Aorta (tissue), 5 donors: Measurements from ENCODE around the gene TBL3. TPM values are rescaled to one million over a fixed set of nuclear protein-coding genes. Genes with fewer than 3 reads are reported as not detected.
A peak's percentile ranks its signal among the peaks of the same experiment; 100 is the strongest.

Source experiments
- ATAC-seq: fragments of 200-7000 bp; cut with Tn5 transposase; one replicate; pipeline ENCODE4 v1.9.1; 2022; ENCODE audit warnings: moderate library complexity; ENCODE audit not compliant: low FRiP score
- DNase-seq, 2 donors: peaks; one replicate each; pipeline ENCODE4 v3.0.0-alpha.2; 2020
- H3K27ac ChIP-seq, 2 donors: one replicate each; pipeline ENCODE4 v1.5.1; 2013; ENCODE audit warnings: low read length in 2 of 2, mild to moderate bottlenecking in 2 of 2, moderate library complexity in 2 of 2, control low read depth in 1 of 2, inconsistent platforms in 1 of 2, low read depth in 1 of 2
- H3K27me3 ChIP-seq, 2 donors: one replicate each; pipeline ENCODE4 v1.6.1; 2013; ENCODE audit warnings: control low read depth in 1 of 2, low read length in 1 of 2, mild to moderate bottlenecking in 1 of 2, moderate library complexity in 1 of 2; ENCODE audit not compliant: insufficient read depth in 2 of 2, control insufficient read depth in 1 of 2
- H3K36me3 ChIP-seq, 2 donors: one replicate each; pipeline ENCODE4 v1.6.1; 2013; ENCODE audit warnings: control low read depth in 1 of 2, low read length in 1 of 2, mild to moderate bottlenecking in 1 of 2; ENCODE audit not compliant: insufficient read depth in 2 of 2, control insufficient read depth in 1 of 2
- H3K4me1 ChIP-seq, 2 donors: one replicate each; pipeline ENCODE4 v1.6.1; 2013; ENCODE audit warnings: low read length in 2 of 2, control low read depth in 1 of 2, mild to moderate bottlenecking in 1 of 2, moderate library complexity in 1 of 2; ENCODE audit not compliant: insufficient read depth in 2 of 2, control insufficient read depth in 1 of 2
- H3K4me3 ChIP-seq, 2 donors: one replicate each; pipeline ENCODE4 v1.5.1; 2013; ENCODE audit warnings: low read length in 2 of 2, control low read depth in 1 of 2, mild to moderate bottlenecking in 1 of 2
- H3K9me3 ChIP-seq: one replicate; pipeline ENCODE4 v1.6.1; 2013; ENCODE audit warnings: mild to moderate bottlenecking, low read length; ENCODE audit not compliant: control insufficient read depth
- WGBS, 2 donors: extraction: QIAGEN DNeasy Blood & Tissue Kit; methylation state at CpG; one replicate each; pipeline ENCODE4 v1.1.7; 2013; 5-methylcytosine and 5-hydroxymethylcytosine counted together
- intact Hi-C, 2 donors: fragments of 100-400 bp; cut with DNase I; formaldehyde crosslinking; loops; one replicate each; pipeline versions ENCODE4 v1.14.2 to v1.15.0; 2022
- polyA plus RNA-seq, 2 donors: library from polyadenylated mRNA; stranded (reverse); fragments of 200-250 nt; gene quantifications; one replicate each; pipeline ENCODE4 v1.2.3, GENCODE V29; 2013
- total RNA-seq, 2 donors: library from RNA; stranded (reverse); fragmentation: NEBNext Ultra II Directional; extraction: Animal tissue kit (Norgen Biotek cat#: 25700); gene quantifications; one replicate each; pipeline ENCODE4 v1.2.1, GENCODE V29; 2021
- donor health status: healthy with polysubstance abuse.
- donor health status: Bipolar disorder and iron deficiency.
- donor health status: DM: no; HTN: no; CAD: no.
- donor health status: DM: no; HTN: no; CAD: no.
- donor health status: DM: yes; HTN: yes; CAD: no.

The TBL3 gene
- total and polyA plus RNA-seq, 4 donors: 14.9 to 85.5 (median 17.9) TPM

DNA sequence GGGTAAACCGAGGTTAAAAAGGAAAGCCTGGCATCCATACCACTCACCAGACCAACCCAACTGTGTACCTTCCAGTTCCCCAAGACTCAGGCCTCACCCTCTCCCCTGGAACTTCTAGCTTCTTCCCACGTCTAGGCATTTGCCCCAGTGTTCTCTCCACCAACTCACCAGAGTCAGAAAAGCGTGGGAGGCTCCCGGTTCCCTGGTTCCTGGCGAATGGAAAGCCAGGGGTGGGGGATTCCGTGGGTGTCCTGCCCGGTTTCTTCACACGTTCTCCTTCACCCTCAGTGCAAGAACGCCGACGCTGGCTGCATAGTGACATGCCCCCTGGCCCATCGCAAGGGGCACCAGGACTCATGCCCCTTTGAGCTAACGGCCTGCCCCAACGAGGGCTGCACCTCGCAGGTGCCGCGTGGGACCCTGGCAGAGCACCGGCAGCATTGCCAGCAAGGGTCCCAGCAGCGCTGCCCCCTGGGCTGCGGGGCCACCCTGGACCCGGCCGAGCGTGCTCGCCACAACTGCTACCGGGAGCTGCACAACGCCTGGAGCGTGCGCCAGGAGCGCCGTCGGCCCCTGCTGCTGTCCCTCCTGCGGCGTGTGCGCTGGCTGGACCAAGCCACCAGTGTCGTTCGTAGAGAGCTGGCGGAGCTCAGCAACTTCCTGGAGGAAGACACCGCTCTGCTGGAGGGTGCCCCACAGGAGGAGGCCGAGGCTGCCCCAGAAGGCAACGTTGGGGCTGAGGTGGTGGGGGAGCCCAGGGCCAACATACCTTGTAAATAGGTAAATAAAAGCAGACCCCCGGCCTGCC, 3.5 kb upstream of the TBL3 start:
- no peak for ATAC-seq
- H3K9me3 ChIP-seq: no peaks in the 10 kb centered on the region
- no peak overlapping the region for H3K27ac ChIP-seq
- no peak for DNase-seq
- no peak overlapping the region for H3K4me3 ChIP-seq
- H3K36me3 ChIP-seq: no peaks in the 10 kb centered on the region
- WGBS, 2 donors: 87 to 89% methylated on average over 41 of the region's 41 CpGs
- intact Hi-C loops: no loop called here
- peaks cover 0 to 2% of the 10 kb centered on the region in 2 donors for H3K27me3 ChIP-seq
- no peaks in the 10 kb centered on the region for H3K4me1 ChIP-seq

- intact Hi-C loops: no loop called here
These were observed 631 bp downstream of the TBL3 start for GRCh38 chr16:1972490-1972877.

DNA sequence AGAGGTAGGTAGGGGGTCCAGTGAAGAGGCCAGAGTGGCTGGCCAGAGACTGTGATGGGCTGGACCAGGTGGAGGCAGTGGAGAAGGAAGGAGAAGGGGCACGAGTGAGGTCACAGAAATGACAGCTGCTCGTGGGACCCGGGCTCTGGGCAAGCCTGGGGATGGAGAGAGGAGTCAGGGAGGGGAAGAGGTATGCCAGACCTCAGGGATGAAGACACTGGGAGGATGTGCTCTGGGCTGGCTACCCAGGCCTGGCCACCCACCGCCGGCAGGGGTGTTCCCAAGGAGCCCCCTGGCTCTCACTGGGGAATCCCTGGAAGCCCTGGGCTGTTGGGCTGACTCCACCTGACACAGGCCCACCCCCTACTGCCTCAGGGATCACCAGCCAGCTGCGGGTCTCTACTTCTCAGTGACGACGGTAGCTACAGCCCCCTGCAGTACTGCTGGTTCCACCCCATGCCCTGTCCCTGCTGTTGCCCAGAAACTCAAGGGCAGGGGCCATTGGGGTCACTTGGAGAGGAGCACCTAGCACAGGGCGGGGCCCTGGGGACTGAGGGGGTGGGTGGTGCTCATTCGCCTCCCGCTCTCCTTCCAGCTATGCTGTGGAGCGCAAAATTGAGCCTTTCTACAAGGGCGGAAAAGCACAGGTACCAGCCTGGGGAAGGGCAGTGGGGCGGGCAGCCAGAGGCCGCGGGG, 1.8 kb downstream of the TBL3 start:
- WGBS, 2 donors: 91 to 94% methylated on average over 16 of the region's 16 CpGs
- intact Hi-C loops: no loop called here

More at GRCh38 chr16:1972490-1972877, 631 bp downstream of the TBL3 start:
- Histone ChIP-seq H3K4me1 (no peaks in the 10 kb centered on the region), H3K4me3 (peak overlapping the region; percentile 16 to 62), H3K27ac (no peak overlapping the region), H3K36me3 (peaks cover 0 to 18% of the 10 kb centered on the region in 2 donors), H3K27me3 (no peaks in the 10 kb centered on the region), H3K9me3 (no peaks in the 10 kb centered on the region)
- DNase-seq (no peak), ATAC-seq (no peak)
- WGBS, 2 donors: 1% methylated on average over 22 of the region's 22 CpGs

GRCh38 chr16:1974157-1975070, 2.6 kb downstream of the TBL3 start:
- Histone ChIP-seq H3K36me3 (peaks cover 0 to 27% of the 10 kb centered on the region in 2 donors), H3K27me3 (peaks cover 0 to 2% of the 10 kb centered on the region in 2 donors)
- intact Hi-C loops: no loop called here

More for the DNA sequence above, 1.8 kb downstream of the TBL3 start:
- no peaks in the 10 kb centered on the region for H3K9me3 ChIP-seq
- no peak overlapping the region for H3K4me3 ChIP-seq
- peaks cover 0 to 27% of the 10 kb centered on the region in 2 donors for H3K36me3 ChIP-seq
- ATAC-seq (no peak), DNase-seq (no peak)
- no peaks in the 10 kb centered on the region for H3K27me3 ChIP-seq
- H3K27ac ChIP-seq: no peak overlapping the region
- no peaks in the 10 kb centered on the region for H3K4me1 ChIP-seq

DNA sequence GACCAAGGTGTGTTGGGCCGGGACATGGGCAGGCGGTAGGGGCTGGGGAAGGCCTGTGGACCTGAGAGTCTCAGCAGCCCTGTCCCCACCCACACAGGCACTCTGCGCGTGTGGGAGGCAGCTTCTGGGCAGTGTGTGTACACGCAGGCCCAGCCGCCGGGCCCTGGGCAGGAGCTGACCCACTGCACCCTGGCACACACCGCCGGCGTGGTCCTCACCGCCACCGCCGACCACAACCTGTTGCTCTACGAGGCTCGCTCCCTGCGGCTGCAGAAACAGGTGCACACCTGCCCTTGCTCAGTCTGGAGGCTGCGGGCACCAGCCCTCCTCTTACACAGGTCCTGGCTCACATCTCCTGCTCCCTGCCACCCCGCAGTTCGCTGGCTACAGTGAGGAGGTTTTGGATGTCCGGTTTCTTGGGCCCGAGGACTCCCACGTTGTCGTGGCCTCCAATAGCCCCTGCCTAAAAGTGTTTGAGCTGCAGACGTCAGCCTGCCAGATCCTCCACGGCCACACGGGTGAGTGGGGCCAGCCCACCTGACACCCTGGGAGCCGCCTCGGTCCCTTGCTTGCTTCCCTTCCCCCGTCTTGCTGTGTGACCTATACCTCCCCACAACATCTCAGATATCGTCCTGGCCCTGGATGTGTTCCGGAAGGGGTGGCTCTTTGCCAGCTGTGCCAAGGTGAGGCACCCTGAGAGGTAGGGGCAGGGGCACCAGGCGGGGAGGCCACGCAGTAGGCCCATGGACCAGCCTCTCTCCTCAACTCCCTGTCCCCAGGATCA, 3.8 kb downstream of the TBL3 start:
- intact Hi-C loops: no loop called here
- Histone ChIP-seq H3K36me3 (peaks cover 0 to 27% of the 10 kb centered on the region in 2 donors), H3K27ac (no peak overlapping the region), H3K27me3 (peaks cover 0 to 2% of the 10 kb centered on the region in 2 donors), H3K4me3 (no peak overlapping the region), H3K9me3 (no peaks in the 10 kb centered on the region), H3K4me1 (no peaks in the 10 kb centered on the region)
- WGBS, 2 donors: 94 to 95% methylated on average over 33 of the region's 33 CpGs
- DNase-seq (no peak), ATAC-seq (no peak)

More at GRCh38 chr16:1974157-1975070, 2.6 kb downstream of the TBL3 start:
- DNase-seq: no peak
- H3K27ac ChIP-seq: no peak overlapping the region
- no peak for ATAC-seq
- H3K4me3 ChIP-seq: no peak overlapping the region
- H3K4me1 ChIP-seq: no peaks in the 10 kb centered on the region
- no peaks in the 10 kb centered on the region for H3K9me3 ChIP-seq
- WGBS, 2 donors: 93% methylated on average over 42 of the region's 42 CpGs

DNA sequence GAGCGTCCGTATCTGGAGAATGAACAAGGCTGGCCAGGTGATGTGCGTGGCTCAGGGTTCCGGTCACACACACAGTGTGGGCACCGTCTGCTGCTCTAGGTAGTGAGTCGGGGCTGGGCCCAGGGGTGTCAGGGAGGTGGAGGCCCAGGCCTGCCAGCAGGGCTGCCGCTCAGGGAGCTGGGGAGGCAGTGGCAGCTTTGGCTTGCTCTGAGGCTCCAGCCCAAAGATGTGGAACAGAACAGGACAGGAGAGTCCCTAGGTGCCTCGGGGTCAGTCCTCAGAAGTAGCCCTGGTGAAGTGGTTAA, 4.3 kb downstream of the TBL3 start:
- no peaks in the 10 kb centered on the region for H3K4me1 ChIP-seq
- intact Hi-C loops: no loop called here
- peaks cover 0 to 2% of the 10 kb centered on the region in 2 donors for H3K27me3 ChIP-seq
- no peak for ATAC-seq
- H3K9me3 ChIP-seq: no peaks in the 10 kb centered on the region
- H3K36me3 ChIP-seq: peaks cover 0 to 27% of the 10 kb centered on the region in 2 donors
- H3K4me3 ChIP-seq: no peak overlapping the region
- 93% methylated on average over 8 of the region's 8 CpGs for WGBS, 2 donors
- DNase-seq: no peak
- no peak overlapping the region for H3K27ac ChIP-seq

- intact Hi-C loops: no loop called here
- 88 to 93% methylated on average over 32 to 33 of the region's 33 CpGs for WGBS, 2 donors
- Histone ChIP-seq H3K27me3 (peaks cover 0 to 2% of the 10 kb centered on the region in 2 donors), H3K36me3 (peaks cover 0 to 27% of the 10 kb centered on the region in 2 donors), H3K9me3 (no peaks in the 10 kb centered on the region), H3K4me1 (no peaks in the 10 kb centered on the region), H3K27ac (no peak overlapping the region), H3K4me3 (no peak overlapping the region)
- ATAC-seq (no peak), DNase-seq (no peak)
These were observed 5.4 kb downstream of the TBL3 start for GRCh38 chr16:1976951-1977874.
